Bone marrow (tissue), 2 donors: ENCODE data around the gene ADRA2B.
"Not testable (repeated sequence)": the region's sequence is repeated elsewhere in the genome, so short reads cannot be mapped to it uniquely, and the experiment has no call there.

Source experiments
- DNase-seq, 2 donors: peaks; one replicate each; lab custom pipeline; 2025; lab: John Stamatoyannopoulos, UW

ADRA2B gene

GRCh38 chr2:96150007-96150640 lies 33.8 kb upstream of the ADRA2B start:
- DNase-seq: no peak

DNA sequence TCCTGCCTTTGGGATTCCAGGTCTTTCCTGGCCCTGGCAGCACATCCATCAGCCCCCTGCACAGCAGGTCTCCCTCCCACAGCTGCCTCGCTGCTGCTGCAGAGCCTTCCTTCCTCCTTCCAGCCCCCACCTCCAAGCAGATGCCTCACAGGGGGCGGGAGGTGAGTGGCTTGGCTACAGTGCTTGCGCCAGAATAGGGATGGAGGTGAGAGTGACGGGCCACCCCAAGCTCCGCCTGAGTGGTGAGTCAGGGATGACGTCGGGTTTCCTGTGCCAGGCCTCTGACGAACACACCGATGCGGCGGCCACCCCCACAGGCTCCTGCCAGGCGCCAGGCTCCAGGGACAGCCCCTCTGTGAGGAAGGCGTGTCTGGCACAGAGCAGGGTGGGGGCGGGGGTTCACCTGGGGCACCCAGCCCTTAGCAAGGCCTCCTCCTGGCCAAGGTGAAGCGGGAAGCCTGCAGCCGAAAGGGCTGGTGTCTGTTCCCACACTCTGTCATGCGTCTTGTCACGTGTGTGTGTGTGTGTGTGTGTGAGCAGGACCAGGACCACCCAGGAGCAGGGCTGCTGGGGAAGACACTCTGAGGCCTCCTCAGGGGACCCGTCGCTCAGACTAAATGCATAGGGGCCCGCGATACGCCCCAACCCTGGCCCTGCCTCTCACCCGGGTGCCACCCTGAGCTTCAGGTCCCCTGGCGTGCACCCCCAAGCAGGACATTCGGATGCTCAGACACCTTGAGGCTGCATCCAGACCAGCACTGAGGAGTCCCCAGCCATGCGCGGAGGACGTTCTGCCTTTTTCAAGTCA lies 32.2 kb upstream of the ADRA2B start:
- DNase-seq: peak; percentile 87 to 93

DNA sequence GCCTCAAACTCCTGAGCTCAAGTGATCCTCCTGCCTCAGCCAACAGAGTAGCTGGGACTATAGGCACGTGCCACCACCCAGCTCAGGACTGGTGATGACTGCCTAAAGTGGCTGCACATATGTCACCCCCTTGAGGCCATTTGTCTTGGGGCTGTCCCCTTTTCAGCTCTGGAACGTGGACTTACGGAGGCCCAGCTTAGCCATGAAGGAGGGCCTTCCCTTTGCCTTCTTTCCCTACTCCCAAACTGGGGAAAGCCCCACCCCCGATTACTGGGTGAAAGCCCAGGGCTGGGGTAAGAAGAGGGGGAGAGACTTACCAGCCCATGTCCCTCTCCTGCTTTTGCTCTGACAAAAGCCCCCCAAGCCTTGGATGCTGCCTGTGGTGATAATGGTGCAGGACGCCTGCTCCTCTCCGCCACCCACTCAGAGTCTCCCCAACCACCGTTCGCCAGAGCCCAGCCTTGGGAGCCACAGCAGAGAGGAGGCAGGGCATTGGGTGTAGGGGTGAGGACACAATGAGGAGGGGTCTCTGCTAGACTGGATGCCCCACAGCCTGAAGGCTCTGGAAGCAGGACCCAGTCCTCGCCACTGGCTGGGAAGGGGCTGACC lies 31.3 kb upstream of the ADRA2B start:
- DNase-seq: no peak

GRCh38 chr2:96146881-96147592 lies 30.7 kb upstream of the ADRA2B start:
- DNase-seq: no peak

DNA sequence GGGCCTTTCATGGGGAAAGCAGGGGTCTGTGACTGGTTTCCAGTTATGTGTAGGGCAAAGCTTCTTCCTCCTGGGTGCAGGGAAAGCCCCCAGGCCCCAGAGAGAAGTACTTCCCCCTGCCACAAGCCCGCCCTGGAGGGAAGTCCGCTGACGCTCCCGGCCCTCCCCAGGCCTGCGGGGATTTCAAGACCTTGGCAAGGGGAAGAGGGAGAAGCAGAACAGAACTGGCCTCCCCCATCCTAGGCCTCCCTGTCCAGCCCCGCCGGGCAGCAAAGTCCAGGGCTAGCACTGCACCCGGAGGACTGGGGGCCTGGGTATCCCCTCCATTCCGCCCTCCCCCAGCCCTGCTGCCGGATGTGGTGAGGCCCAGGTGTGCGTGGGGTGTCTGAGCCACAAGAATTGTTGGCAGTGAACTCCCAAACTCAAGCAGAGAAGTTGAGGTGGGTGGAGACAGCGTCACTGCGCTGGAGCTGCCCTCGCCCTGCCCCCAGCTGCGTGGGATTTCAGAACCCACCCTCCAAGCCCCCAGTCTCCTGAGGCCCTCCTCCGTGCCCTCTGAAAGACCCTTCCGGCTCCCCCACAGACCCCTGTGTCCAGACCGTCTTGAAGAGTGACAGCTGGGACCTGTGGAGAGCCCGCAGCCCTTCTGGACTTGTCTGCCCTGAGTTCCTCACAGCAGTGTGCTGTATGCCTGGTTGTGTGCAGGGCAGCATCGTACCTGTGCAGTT lies 29.9 kb upstream of the ADRA2B start:
- DNase-seq: peak; percentile 63 to 93

DNA sequence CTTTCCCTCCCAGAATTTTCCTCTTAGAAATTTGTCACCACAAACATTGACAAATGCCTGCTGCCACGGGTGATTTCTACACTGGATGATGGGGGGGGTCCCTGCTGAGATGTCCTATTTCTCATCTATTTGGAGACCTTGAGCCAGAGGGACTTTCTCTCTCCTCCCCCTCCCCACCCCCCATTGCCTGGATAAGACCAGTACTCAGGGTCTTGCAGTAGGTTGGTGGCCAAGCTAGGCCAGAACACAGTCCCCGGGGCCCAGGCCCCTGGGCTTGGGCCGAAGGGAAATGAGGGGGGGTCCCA lies 29.4 kb upstream of the ADRA2B start:
- DNase-seq: no peak

DNA sequence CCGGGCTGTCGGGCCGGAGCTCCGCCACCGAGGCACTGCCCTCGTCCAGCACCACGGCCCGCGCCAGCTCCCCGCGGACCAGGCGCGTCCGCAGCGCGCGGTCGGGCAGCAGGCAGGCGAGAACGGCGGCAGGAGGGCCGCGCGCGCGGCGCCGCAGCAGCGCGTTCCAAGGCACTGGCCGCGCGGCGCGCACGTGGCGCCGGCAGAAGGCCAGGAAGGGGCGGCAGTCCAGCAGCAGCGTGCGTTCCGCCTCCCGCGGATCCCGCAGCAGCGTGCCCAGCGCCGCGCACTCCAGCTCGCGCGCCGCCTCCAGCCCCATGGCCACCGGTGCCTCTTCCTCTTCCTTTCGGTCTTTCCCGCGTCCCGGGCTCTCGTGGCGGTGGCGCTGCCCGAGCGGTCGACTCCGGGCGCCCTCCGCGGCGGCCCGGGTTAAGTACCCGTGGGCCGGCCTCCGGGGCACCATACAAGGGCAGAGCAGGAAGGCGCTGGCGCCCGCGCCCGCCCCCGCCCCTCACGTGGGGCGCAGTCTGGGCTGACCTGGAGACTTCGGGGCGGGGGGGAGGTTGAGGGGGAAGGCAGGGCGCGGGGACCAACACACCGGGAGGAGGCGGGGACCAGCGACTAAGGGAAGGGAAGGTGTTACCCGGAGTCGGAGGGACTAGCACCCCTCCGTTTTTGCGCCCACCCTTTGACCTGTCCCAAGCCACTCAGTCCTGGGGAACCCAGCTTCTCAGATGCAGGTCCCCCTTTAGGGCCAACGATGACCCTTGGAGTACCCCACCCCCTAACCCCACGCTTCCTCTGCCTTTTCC lies 28.9 kb upstream of the ADRA2B start, which contains the start of gene DUSP2:
TSS of gene DUSP2 (minus strand) at position 405 of the 812 bp plus-strand sequence. CDS start at position 319, 86 bp downstream.
- peak; percentile 19 to 79 for DNase-seq

GRCh38 chr2:96144481-96145035 lies 28.2 kb upstream of the ADRA2B start:
- DNase-seq: peak in 1 of 2 donors; percentile 69

DNA sequence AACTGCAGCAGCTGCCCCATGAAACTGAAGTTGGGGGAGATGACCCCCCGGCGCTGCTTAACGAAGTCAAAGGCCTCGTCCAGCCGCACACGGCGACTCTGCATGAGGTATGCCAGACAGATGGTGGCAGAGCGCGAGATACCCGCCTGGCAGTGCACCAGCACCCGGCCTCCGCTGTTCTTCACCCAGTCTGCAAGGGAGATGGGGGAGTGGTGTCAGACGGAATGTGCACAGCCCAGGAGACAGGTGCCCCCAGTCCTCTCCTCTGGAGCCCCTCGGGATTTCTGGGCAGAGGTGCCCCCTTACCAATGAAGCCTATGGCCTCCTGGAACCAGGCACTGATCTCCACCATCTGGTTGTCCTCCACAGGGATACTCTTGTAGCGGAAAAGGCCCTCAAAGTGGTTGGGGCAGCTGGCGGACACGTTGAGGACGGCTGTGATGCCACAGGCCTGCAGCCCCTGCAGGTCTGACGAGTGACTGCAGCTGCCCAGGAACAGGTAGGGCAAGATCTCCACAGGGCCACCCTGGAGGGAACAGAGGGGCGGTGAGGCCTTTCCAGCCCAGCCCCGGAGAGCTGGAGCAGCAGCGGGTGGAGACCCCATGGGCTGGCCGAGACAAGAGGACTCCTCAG lies 27.6 kb upstream of the ADRA2B start:
- no peak for DNase-seq

DNA sequence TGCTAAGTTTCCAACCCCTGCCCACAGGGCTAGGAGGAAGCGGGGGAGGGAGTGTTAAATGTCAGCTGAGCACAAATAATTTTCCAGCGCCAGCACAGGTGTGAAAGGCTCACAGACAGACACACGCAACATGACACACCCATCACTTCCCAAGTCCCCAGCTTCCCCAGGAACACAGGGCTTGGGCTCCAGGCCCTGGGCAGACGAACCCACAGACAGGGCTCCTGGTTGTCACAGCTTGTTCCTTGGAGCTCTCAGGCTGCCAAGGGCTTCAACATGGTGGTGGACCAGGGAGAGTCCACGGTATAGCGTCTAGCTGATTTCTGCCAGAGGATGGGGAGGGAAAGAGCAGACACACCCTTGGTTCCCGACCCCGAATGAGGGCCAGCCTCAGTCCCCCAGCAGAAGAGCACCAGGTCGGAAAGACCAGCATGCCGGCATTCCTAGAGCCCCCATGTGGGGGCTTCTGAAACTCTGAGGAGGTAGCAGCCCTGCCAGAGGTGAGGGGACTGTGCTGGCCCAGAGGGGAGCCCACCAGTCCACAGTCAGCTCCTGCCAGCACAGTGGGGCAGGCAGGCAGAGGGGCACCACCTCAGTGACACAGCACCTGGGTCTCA lies 27.0 kb upstream of the ADRA2B start:
- DNase-seq: no peak

DNA sequence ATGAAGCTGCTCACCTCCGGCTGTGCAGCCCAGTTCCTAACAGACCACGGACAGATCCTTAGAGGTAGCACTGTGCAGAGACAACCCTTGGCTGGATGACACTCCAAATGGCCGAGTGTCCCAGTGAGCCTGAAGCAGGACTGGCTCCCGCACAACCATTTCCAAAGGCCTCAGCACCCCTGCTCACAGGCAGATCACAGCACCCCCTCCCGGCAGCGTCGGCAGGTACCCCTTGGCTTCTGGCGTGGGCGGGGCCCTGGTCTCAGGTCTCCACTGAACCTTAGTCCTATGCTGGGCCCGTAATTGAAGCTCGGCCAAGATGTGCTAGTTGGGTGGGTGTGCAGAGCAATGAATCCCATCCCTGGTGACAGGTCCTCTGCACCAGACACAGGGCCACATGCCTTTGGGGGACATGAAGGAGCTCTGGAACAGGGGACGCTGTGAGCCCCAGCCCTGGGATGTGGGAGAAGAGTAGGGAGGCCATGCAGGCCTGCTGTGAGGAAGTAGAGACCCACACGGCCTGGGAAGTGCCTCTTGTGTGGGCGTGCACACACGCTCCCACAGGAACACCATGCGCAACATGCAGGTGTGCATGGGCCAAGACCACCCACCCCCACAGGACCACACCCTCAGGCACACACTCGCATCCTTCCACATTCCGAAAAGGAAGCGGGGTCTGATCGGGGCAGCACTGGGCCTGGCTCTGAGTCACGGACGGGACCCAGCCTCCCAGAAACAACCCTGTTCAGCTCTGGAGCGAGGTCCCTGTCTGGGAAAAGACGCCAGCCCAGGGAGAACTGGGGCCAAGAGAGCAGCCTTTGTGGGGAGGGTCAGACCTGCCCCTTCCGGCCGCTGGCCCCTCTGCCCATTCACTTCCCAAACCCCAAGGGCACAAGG lies 26.1 kb upstream of the ADRA2B start:
- no peak for DNase-seq

- not testable (repeated sequence) for DNase-seq
Measured at GRCh38 chr2:96141624-96141967, 25.2 kb upstream of the ADRA2B start.

DNA sequence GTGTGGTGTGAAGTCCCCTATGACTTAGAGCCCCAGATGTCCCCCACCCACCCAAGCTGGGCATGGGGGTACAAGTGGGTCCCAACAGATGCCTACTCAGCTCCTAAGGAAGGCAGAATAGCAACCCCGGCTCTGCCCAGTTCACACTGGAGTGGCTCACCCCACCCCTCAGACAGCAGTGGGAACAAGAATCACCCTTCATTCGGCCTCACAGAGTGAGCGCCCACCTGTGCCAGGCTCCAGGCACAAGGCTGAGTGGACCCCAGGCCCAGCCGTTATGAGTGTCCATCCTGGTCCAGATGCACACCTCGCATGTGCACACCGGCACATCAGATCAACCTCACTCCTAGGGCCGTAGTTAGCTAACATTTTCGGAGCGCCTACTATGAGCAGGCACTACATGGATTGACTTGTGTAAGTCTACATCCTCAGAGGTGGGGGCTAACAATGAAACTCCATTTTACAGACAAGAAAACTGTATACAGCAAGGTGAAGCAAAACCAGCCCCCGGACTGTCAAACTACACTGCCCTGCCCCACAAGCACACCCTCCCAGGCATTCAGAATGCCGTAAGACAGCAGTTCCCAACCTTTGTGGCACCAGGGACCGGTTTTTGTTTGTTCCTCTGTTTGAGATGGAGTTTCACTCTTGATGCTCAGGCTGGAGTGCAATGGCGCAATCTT lies 24.7 kb upstream of the ADRA2B start:
- DNase-seq: no peak

DNA sequence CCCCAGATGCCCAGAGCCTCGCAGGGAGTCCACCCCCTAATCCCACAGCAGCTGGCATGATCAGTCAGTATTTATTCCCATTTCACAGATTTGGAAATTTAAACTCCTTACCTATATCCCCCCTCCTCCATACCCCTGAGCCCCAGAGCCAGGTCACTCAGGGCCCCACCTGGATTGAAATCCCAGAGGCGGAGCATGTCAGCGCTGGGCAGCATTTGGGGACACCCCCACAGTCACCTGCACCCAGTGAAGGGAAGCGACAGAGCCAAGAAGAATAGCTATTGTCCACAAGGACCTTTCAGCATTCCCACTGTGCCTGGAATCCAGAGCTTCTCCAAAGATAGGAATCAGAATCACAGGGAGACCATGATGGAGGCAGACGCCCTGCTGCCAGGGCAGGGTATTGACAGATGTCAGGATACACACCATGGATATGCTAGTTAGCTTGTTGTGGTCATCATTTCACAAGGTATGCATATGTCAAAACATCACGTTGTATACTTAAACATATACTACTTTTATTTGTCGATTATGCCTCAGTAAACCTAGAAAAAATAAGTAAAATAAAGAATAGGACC lies 22.9 kb upstream of the ADRA2B start:
- DNase-seq: no peak

GRCh38 chr2:96138179-96139145 lies 22.1 kb upstream of the ADRA2B start, which contains the start of gene ASTL:
Gene ASTL (minus strand): TSS chr2:96138502. CDS start chr2:96138436, 66 bp downstream.
- DNase-seq: peak in 1 of 2 donors; percentile 34
